H9 (cell line): ENCODE data around the gene SULF2. TPM values are rescaled to one million over a fixed set of nuclear protein-coding genes. Genes with fewer than 3 reads are reported as not detected.

Experiments
- DNase-seq: peaks from one replicate; pipeline ENCODE4 v3.0.0-alpha.2; 2017
- H2AFZ ChIP-seq: one replicate; pipeline ENCODE4 v1.6.1; 2013; ENCODE audit warnings: mild to moderate bottlenecking, low read length, control low read depth, moderate library complexity
- H2AK5ac ChIP-seq: 2 replicates; pipeline ENCODE4 v1.6.1; 2013; ENCODE audit warnings: low read length, control low read depth, mixed read lengths; ENCODE audit not compliant: insufficient read length
- H2BK120ac ChIP-seq: one replicate; pipeline ENCODE4 v1.6.1; 2013; ENCODE audit warnings: low read depth, mild to moderate bottlenecking, low read length, control low read depth, inconsistent platforms; ENCODE audit not compliant: poor library complexity, severe bottlenecking
- H2BK12ac ChIP-seq: 2 replicates; pipeline ENCODE4 v1.6.1; 2013; ENCODE audit warnings: low read length, control low read depth, mixed read lengths, low read depth; ENCODE audit not compliant: insufficient read length
- H2BK15ac ChIP-seq: 2 replicates; pipeline ENCODE4 v1.6.1; 2013; ENCODE audit warnings: low read depth, low read length, control low read depth
- H2BK20ac ChIP-seq: one replicate; pipeline ENCODE4 v1.6.1; 2013; ENCODE audit warnings: low read depth, mild to moderate bottlenecking, low read length, control low read depth, inconsistent platforms; ENCODE audit not compliant: poor library complexity, severe bottlenecking
- H2BK5ac ChIP-seq: 2 replicates; pipeline ENCODE4 v1.6.1; 2013; ENCODE audit warnings: low read length, control low read depth, mixed read lengths; ENCODE audit not compliant: insufficient read length
- H3K14ac ChIP-seq: 2 replicates; pipeline ENCODE4 v1.6.1; 2013; ENCODE audit warnings: low read length, control low read depth; ENCODE audit not compliant: insufficient read depth
- H3K18ac ChIP-seq: 2 replicates; pipeline ENCODE4 v1.6.1; 2013; ENCODE audit warnings: low read depth, mild to moderate bottlenecking, mixed read lengths, low read length, control low read depth; ENCODE audit not compliant: insufficient read length
- H3K23ac ChIP-seq: 2 replicates; pipeline ENCODE4 v1.6.1; 2013; ENCODE audit warnings: low read length, control low read depth, mixed read lengths, low read depth; ENCODE audit not compliant: insufficient read length
- H3K23me2 ChIP-seq: 2 replicates; pipeline ENCODE4 v1.6.1; 2013; ENCODE audit warnings: low read depth, mild to moderate bottlenecking, mixed read lengths, low read length, control low read depth; ENCODE audit not compliant: insufficient read length, poor library complexity, severe bottlenecking
- H3K27ac ChIP-seq: 2 replicates; pipeline ENCODE4 v1.5.1; 2013; ENCODE audit warnings: low read length, control low read depth, mixed read lengths, low read depth; ENCODE audit not compliant: insufficient read length
- H3K27me3 ChIP-seq: 2 replicates; pipeline ENCODE4 v1.6.1; 2013; ENCODE audit warnings: low read length, control low read depth, inconsistent platforms; ENCODE audit not compliant: insufficient read depth
- H3K4ac ChIP-seq: 2 replicates; pipeline ENCODE4 v1.6.1; 2013; ENCODE audit warnings: low read depth, mild to moderate bottlenecking, control low read depth, inconsistent platforms, low read length, moderate library complexity
- H3K4me1 ChIP-seq: 2 replicates; pipeline ENCODE4 v1.6.1; 2013; ENCODE audit warnings: low read length, control low read depth, inconsistent platforms; ENCODE audit not compliant: insufficient read depth
- H3K4me2 ChIP-seq: 2 replicates; pipeline ENCODE4 v1.6.1; 2013; ENCODE audit warnings: low read length, control low read depth, mixed read lengths; ENCODE audit not compliant: insufficient read length, insufficient read depth
- H3K56ac ChIP-seq: 2 replicates; pipeline ENCODE4 v1.6.1; 2013; ENCODE audit warnings: low read depth, mild to moderate bottlenecking, mixed read lengths, low read length, control low read depth; ENCODE audit not compliant: insufficient read length
- H3K79me1 ChIP-seq: 2 replicates; pipeline ENCODE4 v1.6.1; 2013; ENCODE audit warnings: low read depth, mild to moderate bottlenecking, moderate library complexity, low read length, control low read depth, inconsistent platforms; ENCODE audit not compliant: insufficient read depth, poor library complexity, severe bottlenecking
- H3K79me2 ChIP-seq: 2 replicates; pipeline ENCODE4 v1.6.1; 2013; ENCODE audit warnings: low read length, control low read depth, inconsistent platforms; ENCODE audit not compliant: insufficient read depth
- H3K9ac ChIP-seq: 2 replicates; pipeline ENCODE4 v1.6.1; 2013; ENCODE audit warnings: low read length, control low read depth, mixed read lengths; ENCODE audit not compliant: insufficient read length; ENCODE audit errors: extremely low read depth
- H3K9me3 ChIP-seq: one replicate; pipeline ENCODE4 v1.6.1; 2013; ENCODE audit warnings: low read depth, low read length, inconsistent platforms; ENCODE audit not compliant: control insufficient read depth
- H3T11ph ChIP-seq: one replicate; pipeline ENCODE4 v1.6.1; 2013; ENCODE audit warnings: mild to moderate bottlenecking, low read length, control low read depth, inconsistent platforms
- H4K20me1 ChIP-seq: one replicate; pipeline ENCODE4 v1.6.1; 2013; ENCODE audit not compliant: control insufficient read depth, insufficient read length, insufficient read depth
- H4K5ac ChIP-seq: 2 replicates; pipeline ENCODE4 v1.6.1; 2013; ENCODE audit warnings: low read depth, mild to moderate bottlenecking, mixed read lengths, low read length, control low read depth; ENCODE audit not compliant: insufficient read length
- H4K8ac ChIP-seq: replicated peaks from 2 replicates; pipeline ENCODE4 v1.6.1; 2013; ENCODE audit warnings: low read length, control low read depth, mixed read lengths, low read depth; ENCODE audit not compliant: insufficient read length
- H4K91ac ChIP-seq: 2 replicates; pipeline ENCODE4 v1.6.1; 2013; ENCODE audit warnings: low read depth, mild to moderate bottlenecking, moderate library complexity, mixed read lengths, low read length, control low read depth; ENCODE audit not compliant: insufficient read length
- H3K27ac Mint-ChIP-seq, 3 experiments: 2 replicates in 2 of 3; 3 replicates in 1 of 3; pipeline ENCODE4 v1.8.0; 2020 to 2021; ENCODE audit warnings: mixed read lengths in 3 of 3, mild to moderate bottlenecking in 1 of 3, moderate library complexity in 1 of 3
- H3K27me3 Mint-ChIP-seq: 2 replicates; pipeline ENCODE4 v1.8.0; 2021; ENCODE audit warnings: low read depth, mild to moderate bottlenecking, moderate library complexity, mixed read lengths
- H3K36me3 Mint-ChIP-seq, 3 experiments: 2 replicates in 2 of 3; 3 replicates in 1 of 3; pipeline ENCODE4 v1.8.0; 2020 to 2021; ENCODE audit warnings: low read depth in 3 of 3, mixed read lengths in 3 of 3; ENCODE audit not compliant: insufficient read depth in 1 of 3
- H3K4me1 Mint-ChIP-seq, 2 experiments: 2 replicates each; pipeline ENCODE4 v1.8.0; 2020; ENCODE audit warnings: mixed read lengths in 2 of 2
- H3K4me3 Mint-ChIP-seq, 2 experiments: 2 replicates in 1 of 2; 3 replicates in 1 of 2; pipeline ENCODE4 v1.8.0; 2020 to 2021; ENCODE audit warnings: mild to moderate bottlenecking in 2 of 2, mixed read lengths in 2 of 2, moderate library complexity in 1 of 2
- H3K9me3 Mint-ChIP-seq, 2 experiments: 2 replicates in 1 of 2; 3 replicates in 1 of 2; pipeline ENCODE4 v1.8.0; 2020; ENCODE audit warnings: mild to moderate bottlenecking in 2 of 2, mixed read lengths in 2 of 2, moderate library complexity in 1 of 2
- CTCF ChIP-seq: fragments of 200-600 bp; sonication (generic); conservative IDR thresholded peaks from 3 replicates; pipeline ENCODE4 v1.8.0; 2021; ENCODE audit warnings: antibody characterized with exemption, mild to moderate bottlenecking
- WGBS: extraction: QIAGEN DNeasy Blood & Tissue Kit; methylation state at CpG from one replicate; pipeline ENCODE4 v1.1.7; 2013; ENCODE audit warnings: missing lambda C conversion rate, low lambda C conversion rate, mixed read lengths; ENCODE audit not compliant: insufficient read length; ENCODE audit errors: extremely low coverage; 5-methylcytosine and 5-hydroxymethylcytosine counted together
- total RNA-seq: library from RNA; stranded (reverse); gene quantifications from 2 replicates; pipeline ENCODE4 v1.2.1, GENCODE V29; 2021

Gene SULF2
- total RNA-seq, 1 experiment from 2014 or later, result 31.2 TPM

DNA sequence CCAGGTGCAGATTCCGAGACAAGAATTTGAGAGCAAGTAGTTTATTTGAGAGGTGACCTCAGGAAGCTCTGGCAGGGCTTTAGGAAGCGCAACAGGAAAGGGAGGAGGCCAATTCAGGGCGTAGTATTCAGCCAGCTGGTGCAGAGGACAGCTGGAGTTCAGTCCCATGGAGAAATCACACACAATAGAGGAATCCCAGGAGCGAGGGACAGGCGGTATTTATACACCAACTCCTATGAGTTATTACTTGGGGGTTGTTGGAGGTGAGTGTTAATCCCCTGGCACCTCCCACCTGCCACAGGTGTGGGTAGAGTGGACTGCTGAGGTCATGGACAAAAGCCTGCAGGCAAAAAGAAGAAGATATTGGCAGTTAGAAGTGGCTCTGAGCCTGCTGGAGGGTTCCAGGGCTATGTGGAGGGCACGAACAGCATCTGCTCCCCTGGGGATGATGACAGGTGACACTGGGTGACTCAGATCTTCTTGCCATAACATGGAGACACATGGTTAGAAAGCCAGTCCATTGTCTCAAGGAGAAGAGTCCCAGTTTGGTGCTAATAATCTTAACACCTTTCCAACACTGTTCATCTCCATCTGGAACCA is 13.9 kb upstream of the SULF2 start:
- Histone ChIP-seq H3K9me3 (no peaks in the 10 kb centered on the region), H3K4ac (no peak overlapping the region), H2BK120ac (no peak overlapping the region), H3K56ac (no peak overlapping the region), H3K27ac (no peak overlapping the region), H3K79me2 (no peaks in the 10 kb centered on the region), H3K9ac (no peak overlapping the region), H3K27me3 (no peaks in the 10 kb centered on the region), H2AFZ (no peak overlapping the region), H2BK15ac (no peak overlapping the region), H4K5ac (no peak overlapping the region), H3T11ph (no peak overlapping the region), H4K20me1 (no peaks in the 10 kb centered on the region), H3K18ac (no peak overlapping the region), H3K4me1 (no peaks in the 10 kb centered on the region; the same call in 1 of the 2 replicates), H4K91ac (no peak overlapping the region), H3K23ac (no peak overlapping the region), H3K14ac (no peak overlapping the region), H3K4me2 (no peak overlapping the region), H2AK5ac (no peak overlapping the region), H2BK12ac (no peak overlapping the region), H3K79me1 (no peaks in the 10 kb centered on the region), H2BK5ac (no peak overlapping the region), H3K23me2 (no peaks in the 10 kb centered on the region), H2BK20ac (no peak overlapping the region), H4K8ac (no peak overlapping the region)
- no peak overlapping the region for H3K27ac Mint-ChIP-seq
- DNase-seq, result no peak
- no peaks in the 10 kb centered on the region; a peak in 1 of 5 replicates for H3K9me3 Mint-ChIP-seq
- peaks cover 20% of the 10 kb centered on the region for H3K27me3 Mint-ChIP-seq
- H3K4me3 Mint-ChIP-seq, result no peak overlapping the region
- no CpG with 5 or more reads among the region's 6 CpGs for WGBS
- H3K4me1 Mint-ChIP-seq, result peaks cover 11 to 19% of the 10 kb centered on the region in 2 experiments
- no peak for TF ChIP-seq CTCF
- H3K36me3 Mint-ChIP-seq, result peaks cover 0 to 2% (median 0%) of the 10 kb centered on the region in 3 experiments; a peak in 1 of 7 replicates
